ENCODE data around the gene CTIF. TPM values are rescaled to one million over a fixed set of nuclear protein-coding genes. Genes with fewer than 3 reads are reported as not detected.

The CTIF gene
- polyA plus RNA-seq, 3 donors, result 0.38 to 8.7 (median 1.2) TPM

- DNase-seq, result no peak
- no peak overlapping the region for H3K27ac Mint-ChIP-seq
Observed at GRCh38 chr18:48798334-48799245, 259.8 kb downstream of the CTIF start.

More at GRCh38 chr18:48798334-48799245, 259.8 kb downstream of the CTIF start:
- Histone ChIP-seq H3K36me3 (replicated peaks in 1 of 2; ENCODE audit: control insufficient read depth in 1 of 2, insufficient read depth in 2 of 2, low read length in 2 of 2) (peaks cover 0 to 30% of the 10 kb centered on the region in 2 donors), H3K9ac (ENCODE audit: insufficient read depth, low read length, poor library complexity, severe bottlenecking) (no peak overlapping the region), H3K79me2 (ENCODE audit: insufficient read depth, low read length) (no peaks in the 10 kb centered on the region), H4K20me1 (ENCODE audit: insufficient read depth, low read length) (no peaks in the 10 kb centered on the region), H2AFZ (ENCODE audit: insufficient read depth, low read depth, low read length, poor library complexity, severe bottlenecking) (no peak overlapping the region), H3K9me3 (replicated peaks in 1 of 2; ENCODE audit: control insufficient read depth in 1 of 2, insufficient read depth in 1 of 2, low read length in 2 of 2) (no peaks in the 10 kb centered on the region), H3K4me3 (replicated peaks in 1 of 3; ENCODE audit: low read depth in 2 of 3, low read length in 3 of 3) (no peak overlapping the region), H3K4me2 (replicated peaks; ENCODE audit: extremely low read depth, low read length, poor library complexity, severe bottlenecking) (no peak overlapping the region), H3K27me3 (ENCODE audit: control insufficient read depth in 2 of 2, insufficient read depth in 2 of 2, low read length in 2 of 2) (no peaks in the 10 kb centered on the region), H3K4me1 (ENCODE audit: control insufficient read depth in 1 of 2, insufficient read depth in 2 of 2, low read length in 2 of 2) (no peaks in the 10 kb centered on the region), H3K27ac (ENCODE audit: low read depth in 1 of 2, low read length in 2 of 2) (no peak overlapping the region)
- no peak overlapping the region for H3K4me3 Mint-ChIP-seq
- H3K4me1 Mint-ChIP-seq, result peaks cover 3% of the 10 kb centered on the region
- H3K36me3 Mint-ChIP-seq, result peaks cover 46 to 68% of the 10 kb centered on the region in 2 donors
- H3K27me3 Mint-ChIP-seq (ENCODE audit: low read depth in 3 of 3), result peaks cover 0 to 3% (median 0%) of the 10 kb centered on the region in 3 donors
- TF ChIP-seq CTCF (IDR thresholded peaks at IDR 0.05), result no peak
- peaks cover 0 to 7% (median 0%) of the 10 kb centered on the region in 7 donors for H3K9me3 Mint-ChIP-seq
- intact Hi-C loops (cut with micrococcal nuclease), result no loop called here
- 97% methylated on average over 11 of the region's 17 CpGs for WGBS (ENCODE audit: insufficient coverage)
